WTC11 (cell line): Measurements from ENCODE around the gene ABHD4. TPM values are rescaled to one million over a fixed set of nuclear protein-coding genes. Genes with fewer than 3 reads are reported as not detected.

Source experiments
- ATAC-seq: fragments of 200-7000 bp; cut with Tn5 transposase; 2 replicates; pipeline ENCODE4 v1.10.0; 2021; ENCODE audit warnings: mild to moderate bottlenecking, moderate library complexity
- Bru-seq: library from RNA; stranded (reverse); fragments of 400-500 nt; gene quantifications from one replicate; lab custom pipeline; 2021; lab: Mats Ljungman, UMichigan
- CTCF ChIA-PET: fragments of 300-600 bp; sonication (Branson Sonifier 250); formaldehyde crosslinking; loops from one replicate; lab custom pipeline; 2021; ENCODE audit warnings: antibody characterized with exemption; lab: Charles Lee
- POLR2A ChIA-PET: fragments of 350-600 bp; sonication (Branson Sonifier 250); formaldehyde crosslinking; loops from one replicate; lab custom pipeline; 2021; ENCODE audit warnings: antibody characterized with exemption; lab: Charles Lee
- DNase-seq: peaks from one replicate; pipeline ENCODE4 v3.0.0; 2021; ENCODE audit warnings: low spot score
- H3K27ac Mint-ChIP-seq: 2 replicates; pipeline ENCODE4 v1.8.0; 2021; ENCODE audit warnings: mixed read lengths
- H3K27me3 Mint-ChIP-seq: 2 replicates; pipeline ENCODE4 v1.8.0; 2021; ENCODE audit warnings: low read depth, mild to moderate bottlenecking, moderate library complexity, mixed read lengths
- H3K36me3 Mint-ChIP-seq: 2 replicates; pipeline ENCODE4 v1.8.0; 2021; ENCODE audit warnings: mixed read lengths
- H3K4me1 Mint-ChIP-seq: 2 replicates; pipeline ENCODE4 v1.8.0; 2022; ENCODE audit warnings: mixed read lengths
- H3K4me3 Mint-ChIP-seq: 2 replicates; pipeline ENCODE4 v1.8.0; 2021; ENCODE audit warnings: mild to moderate bottlenecking, moderate library complexity, mixed read lengths
- H3K9me3 Mint-ChIP-seq: 2 replicates; pipeline ENCODE4 v1.8.0; 2021; ENCODE audit warnings: mixed read lengths
- ATF1 ChIP-seq: sonication (generic); formaldehyde crosslinking; IDR thresholded peaks from 2 replicates; pipeline ENCODE4 v1.8.1; 2023; ENCODE audit warnings: mild to moderate bottlenecking, moderate library complexity, missing genetic modification reagents
- CREB1 ChIP-seq: sonication (generic); formaldehyde crosslinking; IDR thresholded peaks from 2 replicates; pipeline ENCODE4 v1.8.0; 2023; ENCODE audit warnings: mild to moderate bottlenecking, missing genetic modification reagents
- EMX1 ChIP-seq: fragments of 250-450 bp; sonication (Bioruptor Pico); IDR thresholded peaks from 2 replicates; pipeline ENCODE4 v1.8.0; 2021; ENCODE audit warnings: mild to moderate bottlenecking
- ESRRA ChIP-seq: sonication (generic); formaldehyde crosslinking; IDR thresholded peaks from 2 replicates; pipeline ENCODE4 v1.8.1; 2022; ENCODE audit warnings: mild to moderate bottlenecking, missing genetic modification reagents, borderline replicate concordance
- FOXK1 ChIP-seq: sonication (generic); formaldehyde crosslinking; IDR thresholded peaks from 2 replicates; pipeline ENCODE4 v1.8.0; 2022; ENCODE audit warnings: mild to moderate bottlenecking, moderate library complexity, missing genetic modification reagents
- GTF2I ChIP-seq: fragments of 250-450 bp; sonication (Bioruptor Pico); conservative IDR thresholded peaks from 2 replicates; pipeline ENCODE4 v1.4.0; 2021; ENCODE audit warnings: mild to moderate bottlenecking
- MAX ChIP-seq: sonication (generic); formaldehyde crosslinking; IDR thresholded peaks from 2 replicates; pipeline ENCODE4 v1.8.0; 2022; ENCODE audit warnings: mild to moderate bottlenecking, missing genetic modification reagents
- NR2C2 ChIP-seq: sonication (generic); formaldehyde crosslinking; IDR thresholded peaks from 2 replicates; pipeline ENCODE4 v1.8.0; 2022; ENCODE audit warnings: mild to moderate bottlenecking, missing genetic modification reagents
- NR3C1 ChIP-seq: sonication (generic); formaldehyde crosslinking; conservative IDR thresholded peaks from 2 replicates; pipeline ENCODE4 v1.8.1; 2023; ENCODE audit warnings: low read depth, mild to moderate bottlenecking, missing genetic modification reagents
- PRRX2 ChIP-seq: fragments of 250-450 bp; sonication (Bioruptor Pico); IDR thresholded peaks from 2 replicates; pipeline ENCODE4 v1.8.0; 2021; ENCODE audit warnings: mild to moderate bottlenecking
- SMAD4 ChIP-seq: sonication (generic); formaldehyde crosslinking; IDR thresholded peaks from 2 replicates; pipeline ENCODE4 v1.8.0; 2022; ENCODE audit warnings: mild to moderate bottlenecking, missing genetic modification reagents
- SP1 ChIP-seq: sonication (generic); formaldehyde crosslinking; conservative IDR thresholded peaks from 2 replicates; pipeline ENCODE4 v1.8.1; 2022; ENCODE audit warnings: missing genetic modification reagents
- TEAD1 ChIP-seq: sonication (generic); formaldehyde crosslinking; IDR thresholded peaks from 2 replicates; pipeline ENCODE4 v1.8.0; 2022; ENCODE audit warnings: mild to moderate bottlenecking, missing genetic modification reagents
- ZBTB21 ChIP-seq: sonication (generic); formaldehyde crosslinking; IDR thresholded peaks from 2 replicates; pipeline ENCODE4 v1.8.1; 2023; ENCODE audit warnings: mild to moderate bottlenecking, missing genetic modification reagents, borderline replicate concordance
- ZNF138 ChIP-seq: sonication (generic); formaldehyde crosslinking; conservative IDR thresholded peaks from 2 replicates; pipeline ENCODE4 v1.8.1; 2022; ENCODE audit warnings: mild to moderate bottlenecking, moderate library complexity, missing genetic modification reagents
- ZNF219 ChIP-seq: sonication (generic); formaldehyde crosslinking; IDR thresholded peaks from 2 replicates; pipeline ENCODE4 v1.8.0; 2023; ENCODE audit warnings: missing genetic modification reagents, mild to moderate bottlenecking, borderline replicate concordance
- ZNF232 ChIP-seq: sonication (generic); formaldehyde crosslinking; IDR thresholded peaks from 2 replicates; pipeline ENCODE4 v1.8.0; 2022; ENCODE audit warnings: mild to moderate bottlenecking, missing genetic modification reagents
- ZNF396 ChIP-seq: fragments of 250-450 bp; sonication (Bioruptor Pico); IDR thresholded peaks from 2 replicates; pipeline ENCODE4 v1.8.0; 2021; ENCODE audit warnings: mild to moderate bottlenecking, moderate library complexity, borderline replicate concordance
- long read RNA-seq, 3 experiments: library from RNA in 1 of 3; library from capped mRNA in 1 of 3; library from polyadenylated mRNA in 1 of 3; unstranded in 2 of 3; stranded (forward) in 1 of 3; transcript quantifications; one replicate each; pipeline ENCODE4 v2.0.0, GENCODE V29; 2021
- total RNA-seq: library from RNA; stranded (reverse); gene quantifications from 3 replicates; pipeline ENCODE4 v1.2.3, GENCODE V29; 2021
- TF ChIP-seq, protein P1 (sequence below): sonication (generic); formaldehyde crosslinking; IDR thresholded peaks from 2 replicates; pipeline ENCODE4 v1.8.0; 2023; ENCODE audit warnings: missing genetic modification reagents, mild to moderate bottlenecking, borderline replicate concordance
- TF ChIP-seq, protein P2 (sequence below): fragments of 250-450 bp; sonication (Bioruptor Pico); IDR thresholded peaks from 2 replicates; pipeline ENCODE4 v1.9.0; 2021; ENCODE audit warnings: moderate library complexity, mild to moderate bottlenecking, inconsistent platforms, borderline replicate concordance
- TF ChIP-seq, protein P3 (sequence below): sonication (generic); formaldehyde crosslinking; IDR thresholded peaks from 2 replicates; pipeline ENCODE4 v1.8.1; 2022; ENCODE audit warnings: mild to moderate bottlenecking, moderate library complexity, missing genetic modification reagents
- TF ChIP-seq, protein P4 (sequence below): fragments of 250-450 bp; sonication (Bioruptor Pico); IDR thresholded peaks from 2 replicates; pipeline ENCODE4 v2.1.2; 2022; ENCODE audit warnings: mild to moderate bottlenecking, moderate library complexity
- TF ChIP-seq, protein P5 (sequence below): sonication (generic); formaldehyde crosslinking; IDR thresholded peaks from 2 replicates; pipeline ENCODE4 v1.8.1; 2023; ENCODE audit warnings: mild to moderate bottlenecking, moderate library complexity, missing genetic modification reagents
- TF ChIP-seq, protein P6 (sequence below): sonication (generic); formaldehyde crosslinking; IDR thresholded peaks from 2 replicates; pipeline ENCODE4 v1.8.1; 2023; ENCODE audit warnings: mild to moderate bottlenecking, missing genetic modification reagents

The ABHD4 gene
- total RNA-seq (33.5 to 36.1 TPM (median 33.9 TPM) in 3 replicates), Bru-seq, nascent RNA (percentile 84 among the genes with signal in this experiment)
- long read RNA-seq, experiment 1, transcript ABHD4-203 (7 exons, 3,366 nt): major isoform, 138 of 163 reads
- long read RNA-seq, experiment 1, partial matches to known transcripts: 13 of 163 reads
- long read RNA-seq, experiment 1, other reads (novel, unspliced or antisense): 10 of 163 reads
- long read RNA-seq, experiment 2, transcript ABHD4-203 (7 exons, 3,366 nt): major isoform, 20 of 59 reads
- long read RNA-seq, experiment 2, partial matches to known transcripts: 33 of 59 reads
- long read RNA-seq, experiment 2, other reads (novel, unspliced or antisense): 6 of 59 reads
- long read RNA-seq, experiment 3, transcript ABHD4-203 (7 exons, 3,366 nt): major isoform, 85 of 104 reads
- long read RNA-seq, experiment 3, partial matches to known transcripts: 9 of 104 reads
- long read RNA-seq, experiment 3, other reads (novel, unspliced or antisense): 7 of 104 reads

DNA sequence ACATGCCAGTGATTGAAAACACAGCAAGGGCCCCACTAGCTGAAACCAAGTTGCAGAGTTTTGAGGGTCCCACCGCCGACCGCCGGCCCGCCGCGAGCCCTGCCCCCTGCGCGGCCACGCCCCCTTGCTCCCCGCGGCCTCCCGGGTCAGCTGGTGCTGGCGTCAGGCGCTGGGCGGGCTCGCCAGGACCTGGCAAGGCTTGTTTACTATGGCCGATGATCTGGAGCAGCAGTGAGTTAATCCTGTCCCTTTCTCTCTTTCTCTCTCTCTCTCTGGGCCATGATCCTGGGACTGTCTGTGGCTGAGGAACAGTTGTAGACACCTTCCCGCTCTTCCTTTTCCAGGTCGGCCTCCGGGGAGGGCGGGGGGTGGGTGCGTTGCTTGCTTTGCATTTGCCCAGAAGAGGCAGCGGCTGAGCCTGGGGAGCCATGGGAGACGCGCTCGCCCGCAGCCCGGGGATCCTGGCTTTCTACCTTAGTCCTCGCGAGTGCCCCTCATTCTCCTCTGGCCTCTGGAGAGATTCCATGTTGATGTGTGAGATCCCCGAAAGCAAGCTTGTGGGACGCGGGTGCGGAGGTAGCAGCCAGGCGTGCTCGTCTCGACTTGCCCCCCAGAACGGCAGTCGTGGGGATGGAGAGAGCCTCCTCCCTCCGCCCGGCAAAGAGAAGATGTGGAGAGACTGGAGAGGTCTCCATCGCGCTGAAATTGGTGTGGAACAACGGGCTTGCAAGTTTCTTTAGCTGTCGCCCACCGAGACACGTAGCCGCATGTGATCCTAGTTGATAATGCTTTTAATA, at the start of gene ABHD4:
Gene ABHD4, plus strand, starts transcription at position 202 of the 797 bp plus-strand sequence. Its CDS starts 7 bp downstream, at position 209.
- no peaks in the 10 kb centered on the region for H3K9me3 Mint-ChIP-seq
- H3K36me3 Mint-ChIP-seq: peaks cover 18% of the 10 kb centered on the region
- CTCF ChIA-PET: interaction anchor here (0.6 to 10.2 kb wide), 11 partner anchors 9 to 274 kb away, joined by 3 to 117 read pairs (median 6); partner anchors contain the start of genes DAD1 and OXA1L
- H3K27ac Mint-ChIP-seq: peak within 1 kb of the TSS; percentile 99
- ATAC-seq (peak; percentile 86), DNase-seq (peak; percentile 83)
- peak within 1 kb of the TSS; percentile 99 for H3K4me3 Mint-ChIP-seq
- peaks cover 28% of the 10 kb centered on the region for H3K4me1 Mint-ChIP-seq
- H3K27me3 Mint-ChIP-seq: no peaks in the 10 kb centered on the region
- POLR2A ChIA-PET: interaction anchor here (0.6 to 2.7 kb wide), 7 partner anchors 9 to 948 kb away, joined by 3 to 28 read pairs (median 4); partner anchors contain the start of genes DAD1, HAUS4 and OXA1L
- TF ChIP-seq ZNF219 (CRISPR knock-in tag): 0 out of 2 replicates have a peak, but pooled peaks have one; percentile 43
- 0 out of 2 replicates have a peak, but pooled peaks have one; percentile 53 for TF ChIP-seq ZNF232 (CRISPR knock-in tag)
- TF ChIP-seq, protein P1, sequence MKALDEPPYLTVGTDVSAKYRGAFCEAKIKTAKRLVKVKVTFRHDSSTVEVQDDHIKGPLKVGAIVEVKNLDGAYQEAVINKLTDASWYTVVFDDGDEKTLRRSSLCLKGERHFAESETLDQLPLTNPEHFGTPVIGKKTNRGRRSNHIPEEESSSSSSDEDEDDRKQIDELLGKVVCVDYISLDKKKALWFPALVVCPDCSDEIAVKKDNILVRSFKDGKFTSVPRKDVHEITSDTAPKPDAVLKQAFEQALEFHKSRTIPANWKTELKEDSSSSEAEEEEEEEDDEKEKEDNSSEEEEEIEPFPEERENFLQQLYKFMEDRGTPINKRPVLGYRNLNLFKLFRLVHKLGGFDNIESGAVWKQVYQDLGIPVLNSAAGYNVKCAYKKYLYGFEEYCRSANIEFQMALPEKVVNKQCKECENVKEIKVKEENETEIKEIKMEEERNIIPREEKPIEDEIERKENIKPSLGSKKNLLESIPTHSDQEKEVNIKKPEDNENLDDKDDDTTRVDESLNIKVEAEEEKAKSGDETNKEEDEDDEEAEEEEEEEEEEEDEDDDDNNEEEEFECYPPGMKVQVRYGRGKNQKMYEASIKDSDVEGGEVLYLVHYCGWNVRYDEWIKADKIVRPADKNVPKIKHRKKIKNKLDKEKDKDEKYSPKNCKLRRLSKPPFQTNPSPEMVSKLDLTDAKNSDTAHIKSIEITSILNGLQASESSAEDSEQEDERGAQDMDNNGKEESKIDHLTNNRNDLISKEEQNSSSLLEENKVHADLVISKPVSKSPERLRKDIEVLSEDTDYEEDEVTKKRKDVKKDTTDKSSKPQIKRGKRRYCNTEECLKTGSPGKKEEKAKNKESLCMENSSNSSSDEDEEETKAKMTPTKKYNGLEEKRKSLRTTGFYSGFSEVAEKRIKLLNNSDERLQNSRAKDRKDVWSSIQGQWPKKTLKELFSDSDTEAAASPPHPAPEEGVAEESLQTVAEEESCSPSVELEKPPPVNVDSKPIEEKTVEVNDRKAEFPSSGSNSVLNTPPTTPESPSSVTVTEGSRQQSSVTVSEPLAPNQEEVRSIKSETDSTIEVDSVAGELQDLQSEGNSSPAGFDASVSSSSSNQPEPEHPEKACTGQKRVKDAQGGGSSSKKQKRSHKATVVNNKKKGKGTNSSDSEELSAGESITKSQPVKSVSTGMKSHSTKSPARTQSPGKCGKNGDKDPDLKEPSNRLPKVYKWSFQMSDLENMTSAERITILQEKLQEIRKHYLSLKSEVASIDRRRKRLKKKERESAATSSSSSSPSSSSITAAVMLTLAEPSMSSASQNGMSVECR: peak; percentile 70; the same call in 1 of the 2 replicates
- TF ChIP-seq, protein P2, sequence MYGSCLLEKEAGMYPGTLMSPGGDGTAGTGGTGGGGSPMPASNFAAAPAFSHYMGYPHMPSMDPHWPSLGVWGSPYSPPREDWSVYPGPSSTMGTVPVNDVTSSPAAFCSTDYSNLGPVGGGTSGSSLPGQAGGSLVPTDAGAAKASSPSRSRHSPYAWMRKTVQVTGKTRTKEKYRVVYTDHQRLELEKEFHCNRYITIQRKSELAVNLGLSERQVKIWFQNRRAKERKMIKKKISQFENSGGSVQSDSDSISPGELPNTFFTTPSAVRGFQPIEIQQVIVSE (CRISPR knock-in tag): no peak
- no peak for TF ChIP-seq PRRX2 (CRISPR knock-in tag)
- no peak for TF ChIP-seq ZNF396 (CRISPR knock-in tag)
- TF ChIP-seq CREB1 (CRISPR knock-in tag): no peak
- no peak for TF ChIP-seq ESRRA (CRISPR knock-in tag)
- TF ChIP-seq TEAD1: no peak
- TF ChIP-seq, protein P3, sequence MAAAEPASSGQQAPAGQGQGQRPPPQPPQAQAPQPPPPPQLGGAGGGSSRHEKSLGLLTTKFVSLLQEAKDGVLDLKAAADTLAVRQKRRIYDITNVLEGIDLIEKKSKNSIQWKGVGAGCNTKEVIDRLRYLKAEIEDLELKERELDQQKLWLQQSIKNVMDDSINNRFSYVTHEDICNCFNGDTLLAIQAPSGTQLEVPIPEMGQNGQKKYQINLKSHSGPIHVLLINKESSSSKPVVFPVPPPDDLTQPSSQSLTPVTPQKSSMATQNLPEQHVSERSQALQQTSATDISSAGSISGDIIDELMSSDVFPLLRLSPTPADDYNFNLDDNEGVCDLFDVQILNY (CRISPR knock-in tag): peak; percentile 66; the same call in 1 of the 2 replicates
- no peak for TF ChIP-seq GTF2I (CRISPR knock-in tag)
- peak; percentile 96 for TF ChIP-seq FOXK1
- TF ChIP-seq ZNF138 (CRISPR knock-in tag): no peak
- no peak for TF ChIP-seq EMX1 (CRISPR knock-in tag)
- TF ChIP-seq MAX (CRISPR knock-in tag): 0 out of 2 replicates have a peak, but pooled peaks have one; percentile 44
- TF ChIP-seq, protein P4, sequence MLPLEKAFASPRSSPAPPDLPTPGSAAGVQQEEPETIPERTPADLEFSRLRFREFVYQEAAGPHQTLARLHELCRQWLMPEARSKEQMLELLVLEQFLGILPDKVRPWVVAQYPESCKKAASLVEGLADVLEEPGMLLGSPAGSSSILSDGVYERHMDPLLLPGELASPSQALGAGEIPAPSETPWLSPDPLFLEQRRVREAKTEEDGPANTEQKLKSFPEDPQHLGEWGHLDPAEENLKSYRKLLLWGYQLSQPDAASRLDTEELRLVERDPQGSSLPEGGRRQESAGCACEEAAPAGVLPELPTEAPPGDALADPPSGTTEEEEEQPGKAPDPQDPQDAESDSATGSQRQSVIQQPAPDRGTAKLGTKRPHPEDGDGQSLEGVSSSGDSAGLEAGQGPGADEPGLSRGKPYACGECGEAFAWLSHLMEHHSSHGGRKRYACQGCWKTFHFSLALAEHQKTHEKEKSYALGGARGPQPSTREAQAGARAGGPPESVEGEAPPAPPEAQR (CRISPR knock-in tag): no peak
- no peak for TF ChIP-seq SMAD4 (CRISPR knock-in tag)
- TF ChIP-seq SP1 (CRISPR knock-in tag): peak; percentile 97
- no peak for TF ChIP-seq NR3C1
- TF ChIP-seq, protein P5, sequence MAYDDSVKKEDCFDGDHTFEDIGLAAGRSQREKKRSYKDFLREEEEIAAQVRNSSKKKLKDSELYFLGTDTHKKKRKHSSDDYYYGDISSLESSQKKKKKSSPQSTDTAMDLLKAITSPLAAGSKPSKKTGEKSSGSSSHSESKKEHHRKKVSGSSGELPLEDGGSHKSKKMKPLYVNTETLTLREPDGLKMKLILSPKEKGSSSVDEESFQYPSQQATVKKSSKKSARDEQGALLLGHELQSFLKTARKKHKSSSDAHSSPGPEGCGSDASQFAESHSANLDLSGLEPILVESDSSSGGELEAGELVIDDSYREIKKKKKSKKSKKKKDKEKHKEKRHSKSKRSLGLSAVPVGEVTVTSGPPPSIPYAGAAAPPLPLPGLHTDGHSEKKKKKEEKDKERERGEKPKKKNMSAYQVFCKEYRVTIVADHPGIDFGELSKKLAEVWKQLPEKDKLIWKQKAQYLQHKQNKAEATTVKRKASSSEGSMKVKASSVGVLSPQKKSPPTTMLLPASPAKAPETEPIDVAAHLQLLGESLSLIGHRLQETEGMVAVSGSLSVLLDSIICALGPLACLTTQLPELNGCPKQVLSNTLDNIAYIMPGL: 0 out of 2 replicates have a peak, but pooled peaks have one; percentile 23
- TF ChIP-seq NR2C2: no peak
- no peak for TF ChIP-seq ATF1 (CRISPR knock-in tag)
- TF ChIP-seq, protein P6, sequence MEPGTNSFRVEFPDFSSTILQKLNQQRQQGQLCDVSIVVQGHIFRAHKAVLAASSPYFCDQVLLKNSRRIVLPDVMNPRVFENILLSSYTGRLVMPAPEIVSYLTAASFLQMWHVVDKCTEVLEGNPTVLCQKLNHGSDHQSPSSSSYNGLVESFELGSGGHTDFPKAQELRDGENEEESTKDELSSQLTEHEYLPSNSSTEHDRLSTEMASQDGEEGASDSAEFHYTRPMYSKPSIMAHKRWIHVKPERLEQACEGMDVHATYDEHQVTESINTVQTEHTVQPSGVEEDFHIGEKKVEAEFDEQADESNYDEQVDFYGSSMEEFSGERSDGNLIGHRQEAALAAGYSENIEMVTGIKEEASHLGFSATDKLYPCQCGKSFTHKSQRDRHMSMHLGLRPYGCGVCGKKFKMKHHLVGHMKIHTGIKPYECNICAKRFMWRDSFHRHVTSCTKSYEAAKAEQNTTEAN (CRISPR knock-in tag): no peak
- no peak for TF ChIP-seq ZBTB21 (CRISPR knock-in tag)
